Measurements from ENCODE around the gene HS3ST5.
"Not testable (repeated sequence)": the region's sequence is repeated elsewhere in the genome, so short reads cannot be mapped to it uniquely, and the experiment has no call there.

HS3ST5 gene

GRCh38 chr6:114276783-114277182 is 66.0 kb downstream of the HS3ST5 start:
- DNase-seq (ENCODE audit: low read depth in 2 of 2), result no peak

- DNase-seq (ENCODE audit: low read depth in 2 of 2), result no peak
These were observed 68.0 kb downstream of the HS3ST5 start for GRCh38 chr6:114274836-114275235.

GRCh38 chr6:114272582-114272981 is 70.2 kb downstream of the HS3ST5 start:
- no peak for DNase-seq (ENCODE audit: low read depth in 2 of 2)

- no peak for DNase-seq (ENCODE audit: low read depth in 2 of 2)
These were observed 71.4 kb downstream of the HS3ST5 start for GRCh38 chr6:114271405-114271804.

- DNase-seq (ENCODE audit: low read depth in 2 of 2), result no peak
These were observed 74.9 kb downstream of the HS3ST5 start for GRCh38 chr6:114267897-114268296.

GRCh38 chr6:114260810-114261209 is 82.0 kb downstream of the HS3ST5 start:
- no peak for DNase-seq (ENCODE audit: low read depth in 2 of 2)

- no peak for DNase-seq (ENCODE audit: low read depth in 2 of 2)
These were observed 84.4 kb downstream of the HS3ST5 start for GRCh38 chr6:114258376-114258775.

GRCh38 chr6:114253431-114253830 is 89.4 kb downstream of the HS3ST5 start:
- DNase-seq (ENCODE audit: low read depth in 2 of 2), result no peak

GRCh38 chr6:114249522-114249921 is 93.3 kb downstream of the HS3ST5 start:
- DNase-seq (ENCODE audit: low read depth in 2 of 2), result no peak

GRCh38 chr6:114247101-114247500 is 95.7 kb downstream of the HS3ST5 start:
- DNase-seq (ENCODE audit: low read depth in 2 of 2), result no peak

- no peak for DNase-seq (ENCODE audit: low read depth in 2 of 2)
These were observed 102.0 kb downstream of the HS3ST5 start for GRCh38 chr6:114240796-114241195.

GRCh38 chr6:114228675-114229074 is 114.1 kb downstream of the HS3ST5 start:
- no peak for DNase-seq (ENCODE audit: low read depth in 2 of 2)

GRCh38 chr6:114227944-114228468 is 114.8 kb downstream of the HS3ST5 start:
- DNase-seq (ENCODE audit: low read depth in 2 of 2), result no peak

GRCh38 chr6:114220241-114220640 is 122.6 kb downstream of the HS3ST5 start:
- no peak for DNase-seq (ENCODE audit: low read depth in 2 of 2)

GRCh38 chr6:114218437-114219340 is 124.1 kb downstream of the HS3ST5 start:
- no peak for DNase-seq (ENCODE audit: low read depth in 2 of 2)

- DNase-seq (ENCODE audit: low read depth in 2 of 2), result not testable (repeated sequence)
These were observed 124.8 kb downstream of the HS3ST5 start for GRCh38 chr6:114217996-114218395.

- no peak for DNase-seq (ENCODE audit: low read depth in 2 of 2)
These were observed 125.9 kb downstream of the HS3ST5 start for GRCh38 chr6:114216789-114217467.

- DNase-seq (ENCODE audit: low read depth in 2 of 2), result no peak
These were observed 132.4 kb downstream of the HS3ST5 start for GRCh38 chr6:114210467-114210866.

GRCh38 chr6:114203460-114203859 is 139.4 kb downstream of the HS3ST5 start:
- DNase-seq (ENCODE audit: low read depth in 2 of 2), result no peak

- no peak for DNase-seq (ENCODE audit: low read depth in 2 of 2)
These were observed 140.4 kb downstream of the HS3ST5 start for GRCh38 chr6:114202389-114202788.

GRCh38 chr6:114200891-114201290 is 141.9 kb downstream of the HS3ST5 start:
- no peak for DNase-seq (ENCODE audit: low read depth in 2 of 2)

GRCh38 chr6:114195631-114196403 is 147.0 kb downstream of the HS3ST5 start:
- no peak for DNase-seq (ENCODE audit: low read depth in 2 of 2)
